Thoracic aorta (tissue), 2 donors: Measurements from ENCODE around the gene LCOR. TPM values are rescaled to one million over a fixed set of nuclear protein-coding genes. Genes with fewer than 3 reads are reported as not detected.

Experiments used
- ATAC-seq: fragments of 150-250 bp; one replicate; pipeline ENCODE4 v1.8.0; 2017; ENCODE audit warnings: low read depth; ENCODE audit not compliant: insufficient number of reproducible peaks, low FRiP score
- DNase-seq: peaks from one replicate; pipeline ENCODE4 v3.0.0-alpha.2; 2020; ENCODE audit warnings: low spot score
- H3K27ac ChIP-seq, 2 donors: fragments of 200-600 bp; sonication (generic); 1 replicate in 1 of 2; 2 replicates in 1 of 2; pipeline ENCODE4 v1.5.1; 2016; ENCODE audit warnings: mild to moderate bottlenecking in 2 of 2, moderate library complexity in 2 of 2
- H3K27me3 ChIP-seq: fragments of 200-600 bp; sonication (generic); replicated peaks from 2 replicates; pipeline ENCODE4 v1.6.0; 2016; ENCODE audit warnings: mild to moderate bottlenecking; ENCODE audit not compliant: insufficient read depth
- H3K36me3 ChIP-seq: fragments of 200-600 bp; sonication (generic); one replicate; pipeline ENCODE4 v1.5.1; 2016
- H3K4me1 ChIP-seq, 2 donors: fragments of 200-600 bp; sonication (generic); 1 replicate in 1 of 2; 2 replicates in 1 of 2; pipeline versions ENCODE4 v1.5.1 to v1.6.0; 2016; ENCODE audit warnings: low read depth in 2 of 2, mild to moderate bottlenecking in 1 of 2; ENCODE audit not compliant: control insufficient read depth in 1 of 2
- H3K4me3 ChIP-seq: fragments of 200-600 bp; sonication (generic); 2 replicates; pipeline ENCODE4 v1.5.1; 2016; ENCODE audit warnings: mild to moderate bottlenecking
- H3K9me3 ChIP-seq: fragments of 200-600 bp; sonication (generic); 2 replicates; pipeline ENCODE4 v1.5.1; 2016
- CTCF ChIP-seq: fragments of 200-600 bp; sonication (generic); IDR thresholded peaks from one replicate; pipeline ENCODE4 v1.5.1; 2019; ENCODE audit warnings: antibody characterized with exemption
- total RNA-seq, 2 donors: library from RNA; depleted of rRNA; stranded (reverse); fragments of >200 nt; gene quantifications; one replicate each; pipeline versions ENCODE4 v1.1.0 to v1.2.3, GENCODE V29; 2016

LCOR gene
- total RNA-seq, 2 donors from 2014 or later = 18.3 to 23.3 TPM

GRCh38 chr10:96958071-96958470, 126.0 kb downstream of the LCOR start:
- Histone ChIP-seq H3K4me3 (no peak overlapping the region), H3K27ac (no peak overlapping the region), H3K36me3 (no peaks in the 10 kb centered on the region), H3K27me3 (no peaks in the 10 kb centered on the region), H3K4me1 (peaks cover 4 to 10% of the 10 kb centered on the region in 2 donors), H3K9me3 (no peaks in the 10 kb centered on the region)
- no peak for TF ChIP-seq CTCF
- ATAC-seq (no peak), DNase-seq (no peak)

DNA sequence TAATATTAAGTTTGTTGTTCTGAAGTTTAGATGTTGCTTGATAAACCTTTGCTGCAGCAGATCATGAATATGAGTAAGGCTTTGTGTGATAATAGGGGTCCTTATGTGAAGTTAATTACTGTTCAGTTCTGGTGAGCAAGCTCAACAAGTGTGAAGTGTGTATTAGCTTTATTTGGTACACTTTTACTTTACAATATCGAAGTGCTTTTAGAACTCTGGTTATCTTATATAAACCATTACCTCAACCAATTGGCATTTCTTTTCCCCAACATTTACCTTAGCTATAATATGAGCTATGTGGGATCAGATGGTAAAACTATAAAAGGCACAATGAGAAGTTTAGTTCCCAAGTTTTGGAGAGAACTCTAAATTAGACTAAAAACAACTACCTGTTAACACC, 127.6 kb downstream of the LCOR start:
- peaks cover 4 to 10% of the 10 kb centered on the region in 2 donors for H3K4me1 ChIP-seq
- ATAC-seq (no peak), DNase-seq (no peak)
- no peak overlapping the region for H3K27ac ChIP-seq
- no peak overlapping the region for H3K4me3 ChIP-seq
- no peak for TF ChIP-seq CTCF
- H3K9me3 ChIP-seq = no peaks in the 10 kb centered on the region
- H3K36me3 ChIP-seq = no peaks in the 10 kb centered on the region
- H3K27me3 ChIP-seq = no peaks in the 10 kb centered on the region

GRCh38 chr10:96960872-96961271, 128.8 kb downstream of the LCOR start:
- TF ChIP-seq CTCF = no peak
- Histone ChIP-seq H3K4me3 (no peak overlapping the region), H3K9me3 (no peaks in the 10 kb centered on the region), H3K27ac (no peak overlapping the region), H3K4me1 (peaks cover 4 to 10% of the 10 kb centered on the region in 2 donors), H3K36me3 (no peaks in the 10 kb centered on the region), H3K27me3 (no peaks in the 10 kb centered on the region)
- DNase-seq (no peak), ATAC-seq (no peak)

- ATAC-seq (no peak), DNase-seq (no peak)
- Histone ChIP-seq H3K4me1 (peaks cover 4 to 10% of the 10 kb centered on the region in 2 donors), H3K27ac (no peak overlapping the region), H3K36me3 (no peaks in the 10 kb centered on the region), H3K27me3 (no peaks in the 10 kb centered on the region), H3K9me3 (no peaks in the 10 kb centered on the region), H3K4me3 (no peak overlapping the region)
- TF ChIP-seq CTCF = no peak
These were observed 132.0 kb downstream of the LCOR start for GRCh38 chr10:96964131-96964530.

DNA sequence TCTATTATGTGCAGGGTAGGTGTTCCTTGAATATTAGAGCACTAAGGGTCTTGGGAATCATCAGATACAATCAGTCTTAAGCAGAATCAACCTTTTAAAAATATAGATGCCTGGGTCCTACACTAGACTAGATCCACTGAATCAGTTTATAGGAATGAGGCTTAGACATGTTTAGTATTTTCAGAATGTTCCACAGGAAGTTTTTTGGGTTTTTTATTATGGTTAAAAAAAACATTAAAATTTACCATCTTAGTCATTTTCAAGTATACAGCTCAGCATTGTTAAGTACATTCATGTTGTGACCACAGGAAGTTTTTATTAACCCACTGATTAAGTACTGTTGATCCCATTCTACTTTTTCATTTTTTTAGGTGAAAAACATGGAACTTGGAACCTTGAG, 135.7 kb downstream of the LCOR start:
- no peak for ATAC-seq
- no peaks in the 10 kb centered on the region for H3K9me3 ChIP-seq
- no peaks in the 10 kb centered on the region for H3K36me3 ChIP-seq
- H3K27me3 ChIP-seq = no peaks in the 10 kb centered on the region
- no peak for DNase-seq
- H3K4me1 ChIP-seq = no peaks in the 10 kb centered on the region
- no peak overlapping the region for H3K27ac ChIP-seq
- no peak for TF ChIP-seq CTCF
- H3K4me3 ChIP-seq = no peak overlapping the region
